Measurements from ENCODE around the gene FNDC5. TPM values are rescaled to one million over a fixed set of nuclear protein-coding genes. Genes with fewer than 3 reads are reported as not detected.

Gene FNDC5
- total and polyA plus RNA-seq, 10 of the 15 experiments (the other 5 are each of a cell fraction or from before 2014, with no cell fraction given): 0.01 to 0.29 (median 0.19) TPM; not detected in 4

GRCh38 chr1:32886828-32887414, 16.2 kb upstream of the FNDC5 start:
- ChIA-PET POLR2A (no interaction called here), CTCF (interaction anchor here (2.1 kb wide), 1 partner anchor 11 kb away, joined by 7 read pairs; no protein-coding TSS in a partner anchor), RAD21 (ENCODE audit: unreplicated experiment) (no interaction called here), SMC1A (ENCODE audit: uncharacterized antibody, unreplicated experiment) (no interaction called here)
- Histone ChIP-seq H3K36me3 (ENCODE audit: control insufficient read depth in 2 of 2, insufficient read depth in 2 of 2, low read length in 1 of 2) (no peaks in the 10 kb centered on the region), H3K4me1 (ENCODE audit: control insufficient read depth, insufficient read depth, low read length) (no peaks in the 10 kb centered on the region), H3K9ac (ENCODE audit: control insufficient read depth, insufficient read depth, low read length) (no peak overlapping the region), H3K27ac (ENCODE audit: control insufficient read depth, insufficient read depth) (no peak overlapping the region), H2AFZ (ENCODE audit: control insufficient read depth, low read depth, low read length) (no peak overlapping the region), H3K4me2 (ENCODE audit: control insufficient read depth, insufficient read depth) (no peak overlapping the region), H3K27me3 (replicated peaks in 1 of 2; ENCODE audit: control insufficient read depth in 2 of 2, insufficient read depth in 2 of 2, low read length in 1 of 2) (peaks cover 6 to 8% of the 10 kb centered on the region in 2 experiments), H4K20me1 (ENCODE audit: control insufficient read depth, insufficient read depth) (no peaks in the 10 kb centered on the region), H3K79me2 (ENCODE audit: control insufficient read depth, insufficient read depth, low read length) (no peaks in the 10 kb centered on the region), H3K9me3 (replicated peaks; ENCODE audit: control insufficient read depth, insufficient read depth, low read length) (no peaks in the 10 kb centered on the region), H3K4me3 (no peak overlapping the region)
- ATAC-seq (no peak), DNase-seq (ENCODE audit: low read depth, low spot score) (no peak), FAIRE-seq (no peak)
- no peak for TF ChIP-seq BCLAF1 (IDR thresholded peaks at IDR 0.05)
- TF ChIP-seq ETV6 (conservative IDR thresholded peaks at IDR 0.05 in 1 of 2, IDR thresholded peaks at IDR 0.05 in 1 of 2; ENCODE audit: borderline replicate concordance in 1 of 2, low read depth in 1 of 2): no peak
- TF ChIP-seq ATF3 (IDR thresholded peaks at IDR 0.05; ENCODE audit: borderline replicate concordance, extremely low read depth, low read depth, low read length): no peak
- TF ChIP-seq, protein P1, sequence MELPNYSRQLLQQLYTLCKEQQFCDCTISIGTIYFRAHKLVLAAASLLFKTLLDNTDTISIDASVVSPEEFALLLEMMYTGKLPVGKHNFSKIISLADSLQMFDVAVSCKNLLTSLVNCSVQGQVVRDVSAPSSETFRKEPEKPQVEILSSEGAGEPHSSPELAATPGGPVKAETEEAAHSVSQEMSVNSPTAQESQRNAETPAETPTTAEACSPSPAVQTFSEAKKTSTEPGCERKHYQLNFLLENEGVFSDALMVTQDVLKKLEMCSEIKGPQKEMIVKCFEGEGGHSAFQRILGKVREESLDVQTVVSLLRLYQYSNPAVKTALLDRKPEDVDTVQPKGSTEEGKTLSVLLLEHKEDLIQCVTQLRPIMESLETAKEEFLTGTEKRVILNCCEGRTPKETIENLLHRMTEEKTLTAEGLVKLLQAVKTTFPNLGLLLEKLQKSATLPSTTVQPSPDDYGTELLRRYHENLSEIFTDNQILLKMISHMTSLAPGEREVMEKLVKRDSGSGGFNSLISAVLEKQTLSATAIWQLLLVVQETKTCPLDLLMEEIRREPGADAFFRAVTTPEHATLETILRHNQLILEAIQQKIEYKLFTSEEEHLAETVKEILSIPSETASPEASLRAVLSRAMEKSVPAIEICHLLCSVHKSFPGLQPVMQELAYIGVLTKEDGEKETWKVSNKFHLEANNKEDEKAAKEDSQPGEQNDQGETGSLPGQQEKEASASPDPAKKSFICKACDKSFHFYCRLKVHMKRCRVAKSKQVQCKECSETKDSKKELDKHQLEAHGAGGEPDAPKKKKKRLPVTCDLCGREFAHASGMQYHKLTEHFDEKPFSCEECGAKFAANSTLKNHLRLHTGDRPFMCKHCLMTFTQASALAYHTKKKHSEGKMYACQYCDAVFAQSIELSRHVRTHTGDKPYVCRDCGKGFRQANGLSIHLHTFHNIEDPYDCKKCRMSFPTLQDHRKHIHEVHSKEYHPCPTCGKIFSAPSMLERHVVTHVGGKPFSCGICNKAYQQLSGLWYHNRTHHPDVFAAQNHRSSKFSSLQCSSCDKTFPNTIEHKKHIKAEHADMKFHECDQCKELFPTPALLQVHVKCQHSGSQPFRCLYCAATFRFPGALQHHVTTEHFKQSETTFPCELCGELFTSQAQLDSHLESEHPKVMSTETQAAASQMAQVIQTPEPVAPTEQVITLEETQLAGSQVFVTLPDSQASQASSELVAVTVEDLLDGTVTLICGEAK (IDR thresholded peaks at IDR 0.05; ENCODE audit: borderline replicate concordance): no peak
- TF ChIP-seq MLLT1 (IDR thresholded peaks at IDR 0.05): no peak
- TF ChIP-seq GABPA (IDR thresholded peaks at IDR 0.05; ENCODE audit: low read depth): no peak
- no peak for TF ChIP-seq CBX5 (IDR thresholded peaks at IDR 0.05; ENCODE audit: low read depth)
- no TSS peak for BruUV-seq (replicated peaks)
- 31% methylated on average over 19 of the region's 19 CpGs for WGBS (ENCODE audit: insufficient coverage, insufficient replicate concordance, low lambda C conversion rate, missing lambda C conversion rate)
- in situ Hi-C loops (cut with MboI) (no loop called here), intact Hi-C loops (cut with micrococcal nuclease; ENCODE audit: unreplicated experiment) (no loop called here)

Data from GM12878 (cell line).